ENCODE measurements around the gene AK9.

The AK9 gene

GRCh38 chr6:109446541-109446940 is 244.5 kb downstream of the AK9 start:
- H2AFZ ChIP-seq (ENCODE audit: insufficient read depth, low read length, poor library complexity) = no peak overlapping the region
- no peak overlapping the region for H4K12ac ChIP-seq (ENCODE audit: low read depth, low read length)
- peaks cover 4 to 6% of the 10 kb centered on the region in 2 experiments for H3K4me1 ChIP-seq (ENCODE audit: control insufficient read depth in 1 of 2, insufficient read depth in 2 of 2, low read length in 2 of 2)
- no peak overlapping the region for H3K14ac ChIP-seq (ENCODE audit: low read length)
- H3K9me3 ChIP-seq (ENCODE audit: insufficient read depth, low read depth, low read length) = no peaks in the 10 kb centered on the region
- H3K27me3 ChIP-seq (ENCODE audit: insufficient read depth, low read length) = no peaks in the 10 kb centered on the region
- H4K91ac ChIP-seq (ENCODE audit: low read depth, low read length) = no peak overlapping the region
- no peaks in the 10 kb centered on the region for H3K79me2 ChIP-seq (ENCODE audit: control insufficient read depth, insufficient read depth, low read length, poor library complexity)
- no peak overlapping the region for H3K27ac ChIP-seq (ENCODE audit: low read depth, low read length)
- H3K18ac ChIP-seq (ENCODE audit: low read length) = no peak overlapping the region
- no CpG with 5 or more reads among the region's 8 CpGs for WGBS (ENCODE audit: extremely low coverage, insufficient coverage, insufficient read length)
- peaks cover 58 to 71% of the 10 kb centered on the region in 2 experiments for H3K36me3 ChIP-seq (ENCODE audit: control insufficient read depth in 1 of 2, insufficient read depth in 2 of 2, low read length in 2 of 2)
- no peak overlapping the region for H3K4ac ChIP-seq (ENCODE audit: low read depth, low read length)
- DNase-seq = no peak
- H2BK12ac ChIP-seq (ENCODE audit: low read length) = no peak overlapping the region
- no peak overlapping the region for H4K8ac ChIP-seq (ENCODE audit: low read depth, low read length)
- no peaks in the 10 kb centered on the region for H3K79me1 ChIP-seq (ENCODE audit: low read length)
- H2BK5ac ChIP-seq (ENCODE audit: low read depth, low read length, poor library complexity) = no peak overlapping the region
- H3K23ac ChIP-seq (ENCODE audit: low read length) = no peak overlapping the region
- no peak overlapping the region for H3K4me3 ChIP-seq (ENCODE audit: low read depth, low read length)
- no peak overlapping the region for H3K9ac ChIP-seq (ENCODE audit: low read length)
- H3K4me2 ChIP-seq (ENCODE audit: low read length) = no peak overlapping the region
- no peak overlapping the region for H2AK5ac ChIP-seq (ENCODE audit: low read length)
- H2BK120ac ChIP-seq (ENCODE audit: insufficient read depth, low read length, poor library complexity) = no peak overlapping the region

DNA sequence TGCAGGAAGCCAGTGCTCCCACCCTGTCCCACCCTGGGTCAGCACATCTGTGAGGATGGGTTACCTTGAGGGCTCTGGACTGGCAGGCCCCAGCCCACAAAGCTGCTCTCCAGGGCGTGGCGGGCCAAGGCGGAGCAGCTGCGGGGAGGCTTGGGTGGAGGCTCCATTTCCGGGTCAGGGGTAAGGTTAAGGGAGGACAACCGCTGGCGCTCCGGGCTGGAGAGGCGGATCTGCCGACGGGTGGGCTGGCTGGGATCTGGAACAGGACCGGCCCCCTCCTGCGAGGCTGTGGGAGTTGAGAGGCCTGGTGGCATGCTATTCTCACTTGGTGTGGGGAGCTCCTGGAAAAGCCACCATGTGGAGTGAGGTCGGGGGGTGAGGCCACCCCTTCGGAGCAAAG is 244.9 kb downstream of the AK9 start:
- no peak overlapping the region for H3K9ac ChIP-seq (ENCODE audit: low read length)
- H3K4me1 ChIP-seq (ENCODE audit: control insufficient read depth in 1 of 2, insufficient read depth in 2 of 2, low read length in 2 of 2) = peaks cover 7 to 9% of the 10 kb centered on the region in 2 experiments
- peaks cover 55 to 68% of the 10 kb centered on the region in 2 experiments for H3K36me3 ChIP-seq (ENCODE audit: control insufficient read depth in 1 of 2, insufficient read depth in 2 of 2, low read length in 2 of 2)
- H3K4me2 ChIP-seq (ENCODE audit: low read length) = no peak overlapping the region
- H3K9me3 ChIP-seq (ENCODE audit: insufficient read depth, low read depth, low read length) = no peaks in the 10 kb centered on the region
- no peak overlapping the region for H3K23ac ChIP-seq (ENCODE audit: low read length)
- H3K4ac ChIP-seq (ENCODE audit: low read depth, low read length) = no peak overlapping the region
- DNase-seq = no peak
- H2AFZ ChIP-seq (ENCODE audit: insufficient read depth, low read length, poor library complexity) = no peak overlapping the region
- no peak overlapping the region for H2BK12ac ChIP-seq (ENCODE audit: low read length)
- H4K12ac ChIP-seq (ENCODE audit: low read depth, low read length) = no peak overlapping the region
- H3K18ac ChIP-seq (ENCODE audit: low read length) = no peak overlapping the region
- H4K8ac ChIP-seq (ENCODE audit: low read depth, low read length) = no peak overlapping the region
- peaks cover 1% of the 10 kb centered on the region for H3K79me1 ChIP-seq (ENCODE audit: low read length)
- H2BK120ac ChIP-seq (ENCODE audit: insufficient read depth, low read length, poor library complexity) = no peak overlapping the region
- no peak overlapping the region for H4K91ac ChIP-seq (ENCODE audit: low read depth, low read length)
- H3K4me3 ChIP-seq (ENCODE audit: low read depth, low read length) = no peak overlapping the region
- no peak overlapping the region for H3K14ac ChIP-seq (ENCODE audit: low read length)
- H3K27me3 ChIP-seq (ENCODE audit: insufficient read depth, low read length) = no peaks in the 10 kb centered on the region
- WGBS (ENCODE audit: extremely low coverage, insufficient coverage, insufficient read length) = no CpG with 5 or more reads among the region's 15 CpGs
- peaks cover 1% of the 10 kb centered on the region for H3K79me2 ChIP-seq (ENCODE audit: control insufficient read depth, insufficient read depth, low read length, poor library complexity)
- no peak overlapping the region for H2BK5ac ChIP-seq (ENCODE audit: low read depth, low read length, poor library complexity)
- no peak overlapping the region for H3K27ac ChIP-seq (ENCODE audit: low read depth, low read length)
- no peak overlapping the region for H2AK5ac ChIP-seq (ENCODE audit: low read length)

DNA sequence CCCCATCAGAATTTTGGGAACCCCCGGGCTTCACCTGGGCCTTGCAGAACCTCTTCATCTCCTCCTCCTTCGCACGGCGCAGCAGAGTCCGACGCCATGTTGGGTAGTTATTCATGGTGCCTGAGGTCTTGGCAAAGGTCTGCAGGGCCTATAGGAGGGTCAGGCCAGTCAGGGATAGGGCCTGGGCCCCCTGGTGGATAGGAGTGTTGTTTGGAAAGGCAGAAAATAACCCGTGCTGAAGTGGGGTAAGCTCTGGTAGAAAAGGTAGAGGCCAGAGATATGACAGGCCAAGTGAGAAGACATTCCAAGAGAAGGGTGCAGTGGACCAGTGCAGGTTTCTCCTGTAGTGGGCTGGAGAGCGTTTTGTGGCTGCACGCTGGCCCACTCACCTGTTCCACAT is 245.6 kb downstream of the AK9 start:
- Histone ChIP-seq H4K12ac (ENCODE audit: low read depth, low read length) (no peak overlapping the region), H3K9ac (ENCODE audit: low read length) (no peak overlapping the region), H3K79me2 (ENCODE audit: control insufficient read depth, insufficient read depth, low read length, poor library complexity) (peaks cover 5% of the 10 kb centered on the region), H3K4me3 (ENCODE audit: low read depth, low read length) (no peak overlapping the region), H3K27ac (ENCODE audit: low read depth, low read length) (no peak overlapping the region), H3K18ac (ENCODE audit: low read length) (no peak overlapping the region), H3K23ac (ENCODE audit: low read length) (no peak overlapping the region), H3K4ac (ENCODE audit: low read depth, low read length) (no peak overlapping the region), H2AK5ac (ENCODE audit: low read length) (no peak overlapping the region), H3K36me3 (ENCODE audit: control insufficient read depth in 1 of 2, insufficient read depth in 2 of 2, low read length in 2 of 2) (peaks cover 55 to 67% of the 10 kb centered on the region in 2 experiments), H3K4me2 (ENCODE audit: low read length) (no peak overlapping the region), H3K9me3 (ENCODE audit: insufficient read depth, low read depth, low read length) (no peaks in the 10 kb centered on the region), H4K8ac (ENCODE audit: low read depth, low read length) (no peak overlapping the region), H2BK12ac (ENCODE audit: low read length) (no peak overlapping the region), H3K27me3 (ENCODE audit: insufficient read depth, low read length) (no peaks in the 10 kb centered on the region), H3K79me1 (ENCODE audit: low read length) (peaks cover 5% of the 10 kb centered on the region), H4K91ac (ENCODE audit: low read depth, low read length) (no peak overlapping the region), H2AFZ (ENCODE audit: insufficient read depth, low read length, poor library complexity) (no peak overlapping the region), H2BK5ac (ENCODE audit: low read depth, low read length, poor library complexity) (no peak overlapping the region), H3K4me1 (ENCODE audit: control insufficient read depth in 1 of 2, insufficient read depth in 2 of 2, low read length in 2 of 2) (peaks cover 7 to 9% of the 10 kb centered on the region in 2 experiments), H2BK120ac (ENCODE audit: insufficient read depth, low read length, poor library complexity) (no peak overlapping the region), H3K14ac (ENCODE audit: low read length) (no peak overlapping the region)
- DNase-seq = peak in 1 of 2 donors; percentile 42
- WGBS (ENCODE audit: extremely low coverage, insufficient coverage, insufficient read length) = no CpG with 5 or more reads among the region's 9 CpGs

DNA sequence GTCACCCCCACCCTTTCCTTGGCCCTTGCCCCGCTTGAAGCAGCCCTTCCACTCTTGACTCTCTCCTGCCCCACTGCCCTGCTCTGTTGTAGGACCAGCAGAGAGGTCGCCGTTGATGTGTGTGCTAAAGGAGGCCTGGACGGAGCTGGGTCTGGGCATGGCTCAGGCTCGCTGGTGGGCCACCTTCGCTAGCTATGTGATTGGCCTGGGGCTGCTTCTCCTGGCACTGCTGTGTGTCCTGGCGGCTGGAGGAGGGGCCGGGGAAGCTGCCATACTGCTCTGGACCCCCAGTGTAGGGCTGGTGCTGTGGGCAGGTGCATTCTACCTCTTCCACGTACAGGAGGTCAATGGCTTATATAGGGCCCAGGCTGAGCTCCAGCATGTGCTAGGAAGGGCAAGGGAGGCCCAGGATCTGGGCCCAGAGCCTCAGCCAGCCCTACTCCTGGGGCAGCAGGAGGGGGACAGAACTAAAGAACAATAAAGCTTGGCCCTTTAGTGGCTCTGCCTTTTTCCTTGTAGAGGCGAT is 247.5 kb downstream of the AK9 start:
- peaks cover 7 to 9% of the 10 kb centered on the region in 2 experiments for H3K4me1 ChIP-seq (ENCODE audit: control insufficient read depth in 1 of 2, insufficient read depth in 2 of 2, low read length in 2 of 2)
- no peak overlapping the region for H3K4me3 ChIP-seq (ENCODE audit: low read depth, low read length)
- H4K12ac ChIP-seq (ENCODE audit: low read depth, low read length) = no peak overlapping the region
- no peak overlapping the region for H3K4ac ChIP-seq (ENCODE audit: low read depth, low read length)
- no peak overlapping the region for H2BK5ac ChIP-seq (ENCODE audit: low read depth, low read length, poor library complexity)
- H3K4me2 ChIP-seq (ENCODE audit: low read length) = no peak overlapping the region
- no peaks in the 10 kb centered on the region for H3K27me3 ChIP-seq (ENCODE audit: insufficient read depth, low read length)
- H4K91ac ChIP-seq (ENCODE audit: low read depth, low read length) = no peak overlapping the region
- H3K9ac ChIP-seq (ENCODE audit: low read length) = no peak overlapping the region
- H3K79me1 ChIP-seq (ENCODE audit: low read length) = peaks cover 5% of the 10 kb centered on the region
- H3K27ac ChIP-seq (ENCODE audit: low read depth, low read length) = no peak overlapping the region
- no CpG with 5 or more reads among the region's 10 CpGs for WGBS (ENCODE audit: extremely low coverage, insufficient coverage, insufficient read length)
- H3K79me2 ChIP-seq (ENCODE audit: control insufficient read depth, insufficient read depth, low read length, poor library complexity) = peaks cover 5% of the 10 kb centered on the region
- no peak overlapping the region for H3K23ac ChIP-seq (ENCODE audit: low read length)
- H3K14ac ChIP-seq (ENCODE audit: low read length) = no peak overlapping the region
- no peaks in the 10 kb centered on the region for H3K9me3 ChIP-seq (ENCODE audit: insufficient read depth, low read depth, low read length)
- no peak overlapping the region for H3K18ac ChIP-seq (ENCODE audit: low read length)
- peaks cover 43 to 53% of the 10 kb centered on the region in 2 experiments for H3K36me3 ChIP-seq (ENCODE audit: control insufficient read depth in 1 of 2, insufficient read depth in 2 of 2, low read length in 2 of 2)
- no peak overlapping the region for H2AFZ ChIP-seq (ENCODE audit: insufficient read depth, low read length, poor library complexity)
- DNase-seq = no peak
- no peak overlapping the region for H2BK120ac ChIP-seq (ENCODE audit: insufficient read depth, low read length, poor library complexity)
- H2BK12ac ChIP-seq (ENCODE audit: low read length) = no peak overlapping the region
- H4K8ac ChIP-seq (ENCODE audit: low read depth, low read length) = no peak overlapping the region
- H2AK5ac ChIP-seq (ENCODE audit: low read length) = no peak overlapping the region

Data from trophoblast cell (in vitro differentiated cells and primary cell).